CD14-positive monocyte (primary cell): ENCODE data around the gene LMO7. TPM values are rescaled to one million over a fixed set of nuclear protein-coding genes. Genes with fewer than 3 reads are reported as not detected.

Source experiments
- DNase-seq, 3 donors: peaks; one replicate each; pipeline ENCODE4 v3.0.0-alpha.2; 2011 to 2022
- H2AFZ ChIP-seq: 2 replicates; pipeline ENCODE4 v1.6.0; 2012; ENCODE audit warnings: mild to moderate bottlenecking, low read depth, low read length, inconsistent platforms; ENCODE audit not compliant: insufficient read depth, poor library complexity, severe bottlenecking
- H3K27ac ChIP-seq, 2 donors: 1 replicate in 1 of 2; 2 replicates in 1 of 2; pipeline ENCODE4 v1.5.1; 2012 to 2013; ENCODE audit warnings: low read length in 2 of 2, control low read depth in 1 of 2, inconsistent platforms in 1 of 2, low read depth in 1 of 2, mild to moderate bottlenecking in 1 of 2
- H3K27me3 ChIP-seq, 2 donors: one replicate each; pipeline versions ENCODE4 v1.6.0 to v1.6.1; 2011 to 2013; ENCODE audit warnings: low read length in 2 of 2; ENCODE audit not compliant: control insufficient read depth in 2 of 2, insufficient read depth in 2 of 2
- H3K36me3 ChIP-seq, 2 donors: replicated peaks in 1 of 2; 1 replicate in 1 of 2; 2 replicates in 1 of 2; pipeline versions ENCODE4 v1.5.1 to v1.6.1; 2012 to 2013; ENCODE audit warnings: low read length in 2 of 2, control low read depth in 1 of 2, inconsistent platforms in 1 of 2, mild to moderate bottlenecking in 1 of 2; ENCODE audit not compliant: insufficient read depth in 2 of 2, control insufficient read depth in 1 of 2
- H3K4me1 ChIP-seq, 2 donors: 1 replicate in 1 of 2; 2 replicates in 1 of 2; pipeline versions ENCODE4 v1.5.1 to v1.6.1; 2012 to 2013; ENCODE audit warnings: low read length in 2 of 2, control low read depth in 1 of 2, inconsistent platforms in 1 of 2, mild to moderate bottlenecking in 1 of 2, moderate library complexity in 1 of 2; ENCODE audit not compliant: insufficient read depth in 2 of 2, control insufficient read depth in 1 of 2
- H3K4me2 ChIP-seq: replicated peaks from 2 replicates; pipeline ENCODE3; 2012; ENCODE audit warnings: low read length, moderate library complexity, mild to moderate bottlenecking; ENCODE audit not compliant: poor library complexity, severe bottlenecking; ENCODE audit errors: extremely low read depth
- H3K4me3 ChIP-seq, 3 experiments: fragments of 200-600 bp in 1 of 3; sonication (generic) in 1 of 3; replicated peaks in 1 of 3; 1 replicate in 2 of 3; 2 replicates in 1 of 3; pipeline ENCODE4 v1.5.1; 2011 to 2013; ENCODE audit warnings: low read length in 3 of 3, mild to moderate bottlenecking in 3 of 3, control low read depth in 2 of 3, low read depth in 2 of 3, inconsistent platforms in 1 of 3, moderate library complexity in 1 of 3
- H3K79me2 ChIP-seq: 2 replicates; pipeline ENCODE4 v1.6.0; 2012; ENCODE audit warnings: mild to moderate bottlenecking, control low read depth, inconsistent platforms, low read length, moderate library complexity; ENCODE audit not compliant: insufficient read depth
- H3K9ac ChIP-seq: 2 replicates; pipeline ENCODE4 v1.6.0; 2017; ENCODE audit warnings: low read length, mild to moderate bottlenecking; ENCODE audit not compliant: insufficient read depth, poor library complexity, severe bottlenecking
- H3K9me3 ChIP-seq, 2 donors: replicated peaks in 1 of 2; 1 replicate in 1 of 2; 2 replicates in 1 of 2; pipeline versions ENCODE4 v1.5.1 to v1.6.1; 2012 to 2013; ENCODE audit warnings: low read length in 2 of 2, control low read depth in 1 of 2; ENCODE audit not compliant: control insufficient read depth in 1 of 2, insufficient read depth in 1 of 2
- H4K20me1 ChIP-seq: 2 replicates; pipeline ENCODE4 v1.6.0; 2012; ENCODE audit warnings: mild to moderate bottlenecking, low read length, control low read depth, moderate library complexity; ENCODE audit not compliant: insufficient read depth
- H3K27ac Mint-ChIP-seq, 7 donors: one replicate each; pipeline ENCODE4 v1.8.0; 2020; ENCODE audit warnings: mild to moderate bottlenecking in 7 of 7, mixed read lengths in 7 of 7, moderate library complexity in 6 of 7, inconsistent platforms in 2 of 7
- H3K27me3 Mint-ChIP-seq, 3 donors: one replicate each; pipeline ENCODE4 v1.8.0; 2021 to 2022; ENCODE audit warnings: low read depth in 3 of 3, mild to moderate bottlenecking in 3 of 3, mixed read lengths in 3 of 3, moderate library complexity in 3 of 3, inconsistent platforms in 1 of 3
- H3K36me3 Mint-ChIP-seq, 2 donors: one replicate each; pipeline ENCODE4 v1.8.0; 2020; ENCODE audit warnings: mixed read lengths in 2 of 2, inconsistent platforms in 1 of 2, mild to moderate bottlenecking in 1 of 2
- H3K4me1 Mint-ChIP-seq: one replicate; pipeline ENCODE4 v1.8.0; 2020; ENCODE audit warnings: mild to moderate bottlenecking, mixed read lengths
- H3K4me3 Mint-ChIP-seq, 2 donors: one replicate each; pipeline ENCODE4 v1.8.0; 2020; ENCODE audit warnings: mild to moderate bottlenecking in 2 of 2, mixed read lengths in 2 of 2, moderate library complexity in 1 of 2
- H3K9me3 Mint-ChIP-seq, 7 donors: one replicate each; pipeline ENCODE4 v1.8.0; 2020 to 2022; ENCODE audit warnings: mixed read lengths in 7 of 7, mild to moderate bottlenecking in 6 of 7, moderate library complexity in 6 of 7, inconsistent platforms in 2 of 7
- CTCF ChIP-seq: fragments of 200-600 bp; IDR thresholded peaks from one replicate; pipeline ENCODE4 v1.8.0; 2022; ENCODE audit warnings: antibody characterized with exemption, mild to moderate bottlenecking
- WGBS: methylation state at CpG from one replicate; pipeline ENCODE4 v1.1.5; 2013; ENCODE audit warnings: missing lambda C conversion rate; ENCODE audit not compliant: insufficient coverage; 5-methylcytosine and 5-hydroxymethylcytosine counted together
- intact Hi-C, 2 donors: fragments of 100-400 bp; cut with micrococcal nuclease; formaldehyde crosslinking; loops; one replicate each; pipeline versions ENCODE4 v1.15.0 to v1.15.1; 2023
- polyA plus RNA-seq, 3 donors: library from polyadenylated mRNA; depleted of rRNA in 1 of 3; unstranded in 2 of 3; stranded (reverse) in 1 of 3; fragments of 300-500 nt in 2 of 3; fragments of >200 nt in 1 of 3; fragmentation: Illumina TruSeq in 2 of 3; gene quantifications; 1 replicate in 2 of 3; 2 replicates in 1 of 3; pipeline ENCODE4 v1.2.3, GENCODE V29; 2012 to 2021

LMO7 gene
- polyA plus RNA-seq, 3 donors: 0.79 to 1.6 (median 0.90) TPM

DNA sequence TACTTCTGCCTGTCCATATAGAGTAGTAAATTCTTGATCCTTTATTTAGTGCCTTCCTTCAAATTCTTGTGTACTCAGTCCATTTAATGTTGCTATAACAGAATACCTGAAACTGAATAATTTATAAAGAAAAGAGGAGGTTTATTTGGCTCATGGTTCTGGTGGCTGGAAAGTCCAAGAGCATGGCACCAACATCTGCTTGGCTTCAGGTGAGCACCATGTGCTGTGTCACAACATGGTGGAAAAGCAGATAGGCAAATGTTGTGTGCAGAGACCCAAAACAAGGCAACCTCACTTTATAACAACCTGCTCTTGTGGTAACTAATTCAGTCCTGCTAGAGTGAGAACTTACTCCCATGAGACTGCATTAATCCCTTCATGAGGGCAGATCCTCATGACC lies 195.3 kb downstream of the LMO7 start:
- Histone ChIP-seq H3K4me1 (no peaks in the 10 kb centered on the region), H4K20me1 (no peaks in the 10 kb centered on the region), H2AFZ (no peak overlapping the region), H3K27me3 (no peaks in the 10 kb centered on the region), H3K4me3 (no peak overlapping the region), H3K79me2 (no peaks in the 10 kb centered on the region), H3K36me3 (no peaks in the 10 kb centered on the region), H3K27ac (no peak overlapping the region), H3K9ac (no peak overlapping the region), H3K4me2 (no peak overlapping the region), H3K9me3 (peaks cover 0 to 3% of the 10 kb centered on the region in 2 donors)
- Mint-ChIP-seq H3K27ac (no peak overlapping the region), H3K9me3 (peaks cover 0 to 3% (median 0%) of the 10 kb centered on the region in 7 donors), H3K36me3 (no peaks in the 10 kb centered on the region), H3K27me3 (no peaks in the 10 kb centered on the region), H3K4me3 (no peak overlapping the region), H3K4me1 (peaks cover 7% of the 10 kb centered on the region)
- intact Hi-C loops: no loop called here
- DNase-seq: no peak
- TF ChIP-seq CTCF: no peak

DNA sequence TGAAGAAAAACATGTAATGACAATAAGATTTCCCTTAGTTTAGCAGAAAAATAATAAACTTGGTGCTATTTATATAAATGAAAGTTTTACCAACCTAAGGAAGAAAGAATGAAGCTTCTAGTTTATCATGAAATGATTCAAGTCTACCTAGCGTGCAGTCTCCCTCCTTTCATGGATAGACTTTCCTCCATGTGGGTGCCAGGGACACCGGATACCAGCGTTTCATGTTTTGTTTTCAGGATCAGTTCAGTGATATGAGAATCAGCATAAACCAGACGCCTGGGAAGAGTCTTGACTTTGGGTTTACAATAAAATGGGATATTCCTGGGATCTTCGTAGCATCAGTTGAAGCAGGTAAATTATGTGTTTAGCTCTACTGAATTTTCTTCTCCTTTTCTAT lies 196.7 kb downstream of the LMO7 start:
- DNase-seq: no peak
- intact Hi-C loops: no loop called here
- Mint-ChIP-seq H3K36me3 (no peaks in the 10 kb centered on the region), H3K27me3 (no peaks in the 10 kb centered on the region), H3K9me3 (peaks cover 0 to 3% (median 0%) of the 10 kb centered on the region in 7 donors), H3K4me3 (no peak overlapping the region), H3K27ac (no peak overlapping the region), H3K4me1 (peaks cover 7% of the 10 kb centered on the region)
- H3K79me2 ChIP-seq: no peaks in the 10 kb centered on the region
- no peaks in the 10 kb centered on the region for H3K27me3 ChIP-seq
- H4K20me1 ChIP-seq: no peaks in the 10 kb centered on the region
- no CpG with 5 or more reads among the region's 5 CpGs for WGBS
- H3K27ac ChIP-seq: no peak overlapping the region
- H3K9ac ChIP-seq: no peak overlapping the region
- H3K36me3 ChIP-seq: no peaks in the 10 kb centered on the region
- H3K4me1 ChIP-seq: no peaks in the 10 kb centered on the region
- H3K9me3 ChIP-seq: peaks cover 0 to 3% of the 10 kb centered on the region in 2 donors
- H3K4me2 ChIP-seq: no peak overlapping the region
- no peak overlapping the region for H3K4me3 ChIP-seq
- no peak overlapping the region for H2AFZ ChIP-seq
- no peak for TF ChIP-seq CTCF
